A549 (cell line): ENCODE data around the gene GGACT.

Experiments used
- CBX2 ChIP-seq: fragments of 200-600 bp; sonication (generic); IDR thresholded peaks from 2 replicates; pipeline ENCODE4 v1.6.1; 2016; ENCODE audit warnings: low read depth, mild to moderate bottlenecking, borderline replicate concordance
- CEBPB ChIP-seq, 2 experiments: fragments of >200 bp in 1 of 2; sonication (Bioruptor Twin) in 1 of 2; formaldehyde crosslinking in 1 of 2; IDR thresholded peaks; 2 replicates each; pipeline ENCODE4 v1.6.1; 2012 to 2016
- CHD4 ChIP-seq: fragments of 200-600 bp; sonication (generic); IDR thresholded peaks from 2 replicates; pipeline ENCODE4 v1.6.1; 2016; ENCODE audit warnings: antibody characterized with exemption, mild to moderate bottlenecking, borderline replicate concordance
- EP300 ChIP-seq, 2 experiments: fragments of >200 bp; sonication (Bioruptor Twin); formaldehyde crosslinking; IDR thresholded peaks; 2 replicates in 1 of 2; 3 replicates in 1 of 2; pipeline ENCODE4 v1.6.1; 2016 to 2017
- JUN ChIP-seq, 2 experiments: fragments of >200 bp; sonication (Bioruptor Twin); formaldehyde crosslinking; IDR thresholded peaks; 2 replicates in 1 of 2; 3 replicates in 1 of 2; pipeline ENCODE4 v1.6.1; 2016 to 2017
- NR3C1 ChIP-seq: fragments of >200 bp; sonication (Bioruptor Twin); formaldehyde crosslinking; IDR thresholded peaks from 3 replicates; pipeline ENCODE4 v1.6.1; 2017
- POLR2A ChIP-seq: IDR thresholded peaks from 2 replicates; pipeline ENCODE4 v1.6.1; 2012; ENCODE audit warnings: mild to moderate bottlenecking, low read length
- RAD21 ChIP-seq, 2 experiments: fragments of >200 bp in 1 of 2; sonication (Bioruptor Twin) in 1 of 2; formaldehyde crosslinking in 1 of 2; IDR thresholded peaks in 1 of 2; conservative IDR thresholded peaks in 1 of 2; 2 replicates in 1 of 2; 3 replicates in 1 of 2; pipeline ENCODE4 v1.6.1; 2012 to 2018; ENCODE audit warnings: inconsistent platforms in 1 of 2
- ZSCAN20 ChIP-seq: fragments of 250-450 bp; sonication (Bioruptor Pico); IDR thresholded peaks from 2 replicates; pipeline ENCODE4 v1.8.0; 2022; ENCODE audit warnings: mild to moderate bottlenecking, moderate library complexity
- TF ChIP-seq, protein P1 (sequence below): fragments of 450-650 bp; IDR thresholded peaks from 2 replicates; pipeline ENCODE4 v1.6.1; 2014; ENCODE audit warnings: antibody characterized with exemption
- TF ChIP-seq, protein P2 (sequence below): fragments of >200 bp; sonication (Bioruptor Twin); formaldehyde crosslinking; IDR thresholded peaks from 3 replicates; pipeline ENCODE4 v1.5.1; 2016
- TF ChIP-seq, protein P3 (sequence below): IDR thresholded peaks from 2 replicates; pipeline ENCODE4 v1.6.1; 2012

DNA sequence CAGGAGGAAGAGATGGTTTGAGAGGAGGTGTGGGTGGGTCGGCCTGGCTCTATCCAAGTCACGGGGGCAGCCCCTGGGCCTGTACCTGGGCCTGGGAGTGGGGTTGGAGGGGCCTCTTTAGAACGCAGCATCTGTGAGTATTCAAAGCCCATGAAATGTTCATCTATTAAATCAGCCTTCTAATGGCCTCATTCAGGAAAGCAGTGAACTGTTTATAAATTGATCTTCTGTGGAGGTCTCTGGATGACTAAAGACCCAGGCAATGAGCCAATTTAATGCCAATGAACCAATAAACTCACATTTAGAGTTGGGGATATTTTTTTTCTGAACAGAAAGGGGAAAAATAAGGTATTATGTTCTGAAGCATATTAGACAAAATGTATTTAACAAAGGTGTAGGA is 19.9 kb upstream of the GGACT start:
- TF ChIP-seq, protein P1, sequence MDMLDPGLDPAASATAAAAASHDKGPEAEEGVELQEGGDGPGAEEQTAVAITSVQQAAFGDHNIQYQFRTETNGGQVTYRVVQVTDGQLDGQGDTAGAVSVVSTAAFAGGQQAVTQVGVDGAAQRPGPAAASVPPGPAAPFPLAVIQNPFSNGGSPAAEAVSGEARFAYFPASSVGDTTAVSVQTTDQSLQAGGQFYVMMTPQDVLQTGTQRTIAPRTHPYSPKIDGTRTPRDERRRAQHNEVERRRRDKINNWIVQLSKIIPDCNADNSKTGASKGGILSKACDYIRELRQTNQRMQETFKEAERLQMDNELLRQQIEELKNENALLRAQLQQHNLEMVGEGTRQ: no peak
- TF ChIP-seq POLR2A (no peak), JUN (IDR thresholded peaks at IDR 0.05) (no peak), EP300 (IDR thresholded peaks at IDR 0.05) (no peak), CBX2 (no peak), CEBPB (IDR thresholded peaks at IDR 0.05) (no peak), RAD21 (conservative IDR thresholded peaks at IDR 0.05 in 1 of 2, IDR thresholded peaks at IDR 0.05 in 1 of 2) (no peak), ZSCAN20 (CRISPR knock-in tag) (no peak), CHD4 (no peak), NR3C1 (no peak)
- TF ChIP-seq, protein P2, sequence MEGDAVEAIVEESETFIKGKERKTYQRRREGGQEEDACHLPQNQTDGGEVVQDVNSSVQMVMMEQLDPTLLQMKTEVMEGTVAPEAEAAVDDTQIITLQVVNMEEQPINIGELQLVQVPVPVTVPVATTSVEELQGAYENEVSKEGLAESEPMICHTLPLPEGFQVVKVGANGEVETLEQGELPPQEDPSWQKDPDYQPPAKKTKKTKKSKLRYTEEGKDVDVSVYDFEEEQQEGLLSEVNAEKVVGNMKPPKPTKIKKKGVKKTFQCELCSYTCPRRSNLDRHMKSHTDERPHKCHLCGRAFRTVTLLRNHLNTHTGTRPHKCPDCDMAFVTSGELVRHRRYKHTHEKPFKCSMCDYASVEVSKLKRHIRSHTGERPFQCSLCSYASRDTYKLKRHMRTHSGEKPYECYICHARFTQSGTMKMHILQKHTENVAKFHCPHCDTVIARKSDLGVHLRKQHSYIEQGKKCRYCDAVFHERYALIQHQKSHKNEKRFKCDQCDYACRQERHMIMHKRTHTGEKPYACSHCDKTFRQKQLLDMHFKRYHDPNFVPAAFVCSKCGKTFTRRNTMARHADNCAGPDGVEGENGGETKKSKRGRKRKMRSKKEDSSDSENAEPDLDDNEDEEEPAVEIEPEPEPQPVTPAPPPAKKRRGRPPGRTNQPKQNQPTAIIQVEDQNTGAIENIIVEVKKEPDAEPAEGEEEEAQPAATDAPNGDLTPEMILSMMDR: no peak
- TF ChIP-seq, protein P3, sequence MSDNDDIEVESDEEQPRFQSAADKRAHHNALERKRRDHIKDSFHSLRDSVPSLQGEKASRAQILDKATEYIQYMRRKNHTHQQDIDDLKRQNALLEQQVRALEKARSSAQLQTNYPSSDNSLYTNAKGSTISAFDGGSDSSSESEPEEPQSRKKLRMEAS: no peak
